ENCODE measurements around the gene DAB2IP.

DAB2IP gene

GRCh38 chr9:121758693-121759092 is 107.3 kb downstream of the DAB2IP start:
- DNase-seq (ENCODE audit: low spot score) = no peak
- TF ChIP-seq CTCF (IDR thresholded peaks at IDR 0.05; ENCODE audit: extremely low read depth, insufficient read depth, missing control alignments) = no peak
- in situ Hi-C loops (cut with MboI; ENCODE audit: low pct_unique_long_range_greater_than_20kb, low sequenced_read_pairs, unreplicated experiment) = no loop called here

GRCh38 chr9:121759996-121760395 is 108.6 kb downstream of the DAB2IP start:
- no peak for TF ChIP-seq CTCF (IDR thresholded peaks at IDR 0.05; ENCODE audit: extremely low read depth, insufficient read depth, missing control alignments)
- no peak for DNase-seq (ENCODE audit: low spot score)
- in situ Hi-C loops (cut with MboI; ENCODE audit: low pct_unique_long_range_greater_than_20kb, low sequenced_read_pairs, unreplicated experiment) = no loop called here

- no peak for TF ChIP-seq CTCF (IDR thresholded peaks at IDR 0.05; ENCODE audit: extremely low read depth, insufficient read depth, missing control alignments)
- in situ Hi-C loops (cut with MboI; ENCODE audit: low pct_unique_long_range_greater_than_20kb, low sequenced_read_pairs, unreplicated experiment) = no loop called here
Measured at GRCh38 chr9:121760571-121760970, 109.1 kb downstream of the DAB2IP start.

GRCh38 chr9:121763131-121763530 is 111.7 kb downstream of the DAB2IP start:
- DNase-seq (ENCODE audit: low spot score) = no peak
- in situ Hi-C loops (cut with MboI; ENCODE audit: low pct_unique_long_range_greater_than_20kb, low sequenced_read_pairs, unreplicated experiment) = no loop called here
- TF ChIP-seq CTCF (IDR thresholded peaks at IDR 0.05; ENCODE audit: extremely low read depth, insufficient read depth, missing control alignments) = no peak

More at GRCh38 chr9:121760571-121760970, 109.1 kb downstream of the DAB2IP start:
- DNase-seq (ENCODE audit: low spot score) = no peak

- DNase-seq (ENCODE audit: low spot score) = no peak
Measured at GRCh38 chr9:121763561-121764370, 112.3 kb downstream of the DAB2IP start.

GRCh38 chr9:121764371-121764730 is 112.9 kb downstream of the DAB2IP start:
- DNase-seq (ENCODE audit: low spot score) = no peak
- in situ Hi-C loops (cut with MboI; ENCODE audit: low pct_unique_long_range_greater_than_20kb, low sequenced_read_pairs, unreplicated experiment) = no loop called here

More at GRCh38 chr9:121763561-121764370, 112.3 kb downstream of the DAB2IP start:
- in situ Hi-C loops (cut with MboI; ENCODE audit: low pct_unique_long_range_greater_than_20kb, low sequenced_read_pairs, unreplicated experiment) = no loop called here
- TF ChIP-seq CTCF (IDR thresholded peaks at IDR 0.05; ENCODE audit: extremely low read depth, insufficient read depth, missing control alignments) = no peak

More at GRCh38 chr9:121764371-121764730, 112.9 kb downstream of the DAB2IP start:
- no peak for TF ChIP-seq CTCF (IDR thresholded peaks at IDR 0.05; ENCODE audit: extremely low read depth, insufficient read depth, missing control alignments)

Measured in GM13977 (cell line).